Colonic mucosa (tissue), 4 donors: Measurements from ENCODE around the gene TPCN1. TPM values are rescaled to one million over a fixed set of nuclear protein-coding genes. Genes with fewer than 3 reads are reported as not detected.

Experiments
- DNase-seq: peaks from one replicate; pipeline ENCODE4 v3.0.0-alpha.2; 2020
- H3K27ac ChIP-seq: fragments of 200-600 bp; one replicate; pipeline ENCODE4 v1.8.0; 2021
- H3K27me3 ChIP-seq: fragments of 200-600 bp; one replicate; pipeline ENCODE4 v1.8.0; 2021
- H3K36me3 ChIP-seq: fragments of 200-600 bp; one replicate; pipeline ENCODE4 v1.8.0; 2021
- H3K4me1 ChIP-seq: fragments of 200-600 bp; one replicate; pipeline ENCODE4 v1.8.0; 2021; ENCODE audit warnings: mild to moderate bottlenecking
- H3K4me3 ChIP-seq: fragments of 200-600 bp; one replicate; pipeline ENCODE4 v1.8.0; 2021
- H3K9ac ChIP-seq, 2 donors: one replicate each; pipeline ENCODE4 v1.7.0; 2013; ENCODE audit warnings: control low read depth in 2 of 2, low read depth in 2 of 2, low read length in 2 of 2
- H3K9me3 ChIP-seq: fragments of 200-600 bp; one replicate; pipeline ENCODE4 v1.8.0; 2021
- CTCF ChIP-seq: fragments of 200-600 bp; IDR thresholded peaks from one replicate; pipeline ENCODE4 v1.8.0; 2022; ENCODE audit warnings: antibody characterized with exemption, mild to moderate bottlenecking
- intact Hi-C: fragments of 100-400 bp; cut with DNase I; formaldehyde crosslinking; loops from one replicate; pipeline ENCODE4 v1.14.1; 2022
- total RNA-seq, 2 donors: library from RNA; stranded (reverse); fragmentation: NEBNext Ultra II Directional in 1 of 2; extraction: Animal tissue kit (Norgen Biotek cat#: 25700) in 1 of 2; gene quantifications; one replicate each; pipeline ENCODE4 v1.2.1, GENCODE V29; 2021
- donor health status: healthy.
- donor health status: DM: no; HTN: no; CAD: no.
- donor health status: DM: no; HTN: no; CAD: no.

TPCN1 gene
- total RNA-seq, 2 donors from 2014 or later, result 55.5 to 85.6 TPM

- peak; percentile 35 for DNase-seq
- Histone ChIP-seq H3K4me1 (no peaks in the 10 kb centered on the region), H3K9me3 (no peaks in the 10 kb centered on the region), H3K27me3 (no peaks in the 10 kb centered on the region), H3K27ac (no peak overlapping the region), H3K36me3 (peaks cover 6% of the 10 kb centered on the region), H3K9ac (no peak overlapping the region), H3K4me3 (no peak overlapping the region)
- intact Hi-C loops, result no loop called here
- TF ChIP-seq CTCF, result no peak
Measured at GRCh38 chr12:113267621-113268020, 46.4 kb downstream of the TPCN1 start.

GRCh38 chr12:113268136-113268535, 46.9 kb downstream of the TPCN1 start:
- DNase-seq, result no peak
- no peaks in the 10 kb centered on the region for H3K9me3 ChIP-seq
- H3K36me3 ChIP-seq, result peaks cover 6% of the 10 kb centered on the region
- H3K4me1 ChIP-seq, result no peaks in the 10 kb centered on the region
- TF ChIP-seq CTCF, result no peak
- no peak overlapping the region for H3K4me3 ChIP-seq
- no peak overlapping the region for H3K9ac ChIP-seq
- H3K27me3 ChIP-seq, result no peaks in the 10 kb centered on the region
- intact Hi-C loops, result no loop called here
- no peak overlapping the region for H3K27ac ChIP-seq

- Histone ChIP-seq H3K27ac (no peak overlapping the region), H3K27me3 (no peaks in the 10 kb centered on the region), H3K9me3 (no peaks in the 10 kb centered on the region), H3K4me1 (no peaks in the 10 kb centered on the region), H3K36me3 (peaks cover 6% of the 10 kb centered on the region), H3K9ac (no peak overlapping the region), H3K4me3 (no peak overlapping the region)
- no peak for DNase-seq
- no peak for TF ChIP-seq CTCF
- intact Hi-C loops, result no loop called here
Measured at GRCh38 chr12:113268621-113269020, 47.4 kb downstream of the TPCN1 start.

GRCh38 chr12:113269257-113269943, 48.1 kb downstream of the TPCN1 start:
- Histone ChIP-seq H3K9ac (no peak overlapping the region), H3K9me3 (no peaks in the 10 kb centered on the region), H3K27me3 (no peaks in the 10 kb centered on the region), H3K4me1 (no peaks in the 10 kb centered on the region), H3K4me3 (no peak overlapping the region), H3K36me3 (peaks cover 6% of the 10 kb centered on the region), H3K27ac (no peak overlapping the region)
- TF ChIP-seq CTCF, result no peak
- no peak for DNase-seq
- intact Hi-C loops, result no loop called here

- Histone ChIP-seq H3K27me3 (no peaks in the 10 kb centered on the region), H3K4me3 (no peak overlapping the region), H3K4me1 (no peaks in the 10 kb centered on the region), H3K27ac (no peak overlapping the region), H3K36me3 (peaks cover 6% of the 10 kb centered on the region), H3K9me3 (no peaks in the 10 kb centered on the region), H3K9ac (no peak overlapping the region)
- TF ChIP-seq CTCF, result no peak
- DNase-seq, result no peak
- intact Hi-C loops, result loop anchor here (5.0 kb wide), 1 partner anchor 73 kb away; no protein-coding TSS in a partner anchor
Measured at GRCh38 chr12:113270709-113271009, 49.4 kb downstream of the TPCN1 start.
